A549 treated with dexamethasone at 1 μM for 4 hours (cell line): Measurements from ENCODE around the gene ASMT. TPM values are rescaled to one million over a fixed set of nuclear protein-coding genes. Genes with fewer than 3 reads are reported as not detected.

ENCODE experiments used
- total RNA-seq: library from RNA; stranded (reverse); fragments of 200-300 nt; extraction: Qiagen RNA extraction; gene quantifications from 5 replicates; pipeline ENCODE4 v1.2.3, GENCODE V29; 2022

The ASMT gene
- total RNA-seq = 0.15 to 0.48 TPM (median 0.19 TPM) in 5 replicates

DNA sequence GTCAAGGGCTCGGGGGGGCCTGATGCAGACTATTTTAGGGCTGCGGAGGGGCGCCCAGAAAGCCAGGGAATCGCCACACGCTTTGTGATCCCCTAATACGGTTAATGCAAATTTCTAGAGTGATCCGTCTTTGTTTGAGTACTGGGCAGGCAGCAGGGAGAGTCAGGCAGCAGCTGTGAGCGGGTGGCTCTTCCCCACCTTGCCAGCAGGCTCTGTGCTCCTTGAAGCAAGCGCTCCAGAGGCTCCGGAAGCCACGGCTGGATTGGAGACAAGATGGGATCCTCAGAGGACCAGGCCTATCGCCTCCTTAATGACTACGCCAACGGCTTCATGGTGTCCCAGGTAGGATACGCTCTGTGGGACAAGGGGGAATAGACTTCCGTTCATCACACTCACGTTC lies at the start of gene ASMT:
ASMT (plus strand) TSS at position 133 of the 400 bp plus-strand sequence; CDS start at position 274, 141 bp downstream.

GRCh38 chrX:1591102-1591862 lies 23.6 kb upstream of the ASMT start, which contains the start of gene AKAP17A:
TSS of gene AKAP17A (plus strand) at chrX:1591604. CDS start at chrX:1593463, 1,859 bp downstream.

Other genes with a start within 250 kb of the ASMT start
- 410 to 487 TPM (median 451 TPM) in 5 replicates for gene SLC25A6, start 222.9 kb upstream of the ASMT start, total RNA-seq
- 17.7 to 19.5 TPM (median 18.5 TPM) in 5 replicates for gene ASMTL, start 162.2 kb upstream of the ASMT start, total RNA-seq
- gene P2RY8, start 77.9 kb upstream of the ASMT start, total RNA-seq = 0.05 to 0.13 TPM (median 0.05 TPM) in 3 of 5 replicates, not detected in the others
- 25.5 to 40.5 TPM (median 37.7 TPM) in 5 replicates for gene AKAP17A, start 23.5 kb upstream of the ASMT start, total RNA-seq